Activated B cell treated with CpG ODN at 0.5 μM for 24 hours (primary cell): ENCODE data around the gene DDX25. TPM values are rescaled to one million over a fixed set of nuclear protein-coding genes. Genes with fewer than 3 reads are reported as not detected.

Source experiments
- ATAC-seq: fragments of 200-7000 bp; cut with Tn5 transposase; one replicate; pipeline ENCODE4 v1.10.0; 2021; ENCODE audit warnings: low read depth, mild to moderate bottlenecking, moderate library complexity
- CTCF ChIA-PET: fragments of 350-600 bp; sonication (Branson Sonifier 250); formaldehyde crosslinking; loops from one replicate; lab custom pipeline; 2021; ENCODE audit warnings: antibody characterized with exemption; lab: Charles Lee
- POLR2A ChIA-PET: fragments of 350-600 bp; sonication (Branson Sonifier 250); formaldehyde crosslinking; loops from one replicate; lab custom pipeline; 2021; ENCODE audit warnings: antibody characterized with exemption; lab: Charles Lee
- DNase-seq: peaks from one replicate; pipeline ENCODE4 v3.0.0; 2022
- H3K27ac Mint-ChIP-seq: one replicate; pipeline ENCODE4 v1.8.0; 2020; ENCODE audit warnings: mixed read lengths
- H3K27me3 Mint-ChIP-seq: one replicate; pipeline ENCODE4 v1.8.0; 2021; ENCODE audit warnings: mixed read lengths
- H3K36me3 Mint-ChIP-seq: one replicate; pipeline ENCODE4 v1.8.0; 2021; ENCODE audit warnings: low read depth, mixed read lengths
- H3K4me1 Mint-ChIP-seq: one replicate; pipeline ENCODE4 v1.8.0; 2021; ENCODE audit warnings: mixed read lengths
- H3K4me3 Mint-ChIP-seq: one replicate; pipeline ENCODE4 v1.8.0; 2020; ENCODE audit warnings: mild to moderate bottlenecking, mixed read lengths
- H3K9me3 Mint-ChIP-seq: one replicate; pipeline ENCODE4 v1.8.0; 2020; ENCODE audit warnings: mixed read lengths
- CTCF ChIP-seq: fragments of 200-600 bp; IDR thresholded peaks from one replicate; pipeline ENCODE4 v1.8.0; 2022; ENCODE audit warnings: antibody characterized with exemption, mild to moderate bottlenecking
- intact Hi-C: fragments of 100-400 bp; cut with micrococcal nuclease; formaldehyde crosslinking; loops from one replicate; pipeline ENCODE4 v1.15.1; 2024
- total RNA-seq: library from RNA; stranded (reverse); gene quantifications from 2 replicates; pipeline ENCODE4 v1.2.3, GENCODE V29; 2022

Gene DDX25
- total RNA-seq, 1 donor from 2014 or later, result not detected

- no peaks in the 10 kb centered on the region for H3K9me3 Mint-ChIP-seq
- ChIA-PET CTCF (no interaction called here), POLR2A (no interaction called here)
- H3K27ac Mint-ChIP-seq, result no peak overlapping the region
- peaks cover 7% of the 10 kb centered on the region for H3K27me3 Mint-ChIP-seq
- intact Hi-C loops, result no loop called here
- H3K4me1 Mint-ChIP-seq, result no peaks in the 10 kb centered on the region
- DNase-seq (no peak), ATAC-seq (no peak)
- TF ChIP-seq CTCF, result no peak
- H3K36me3 Mint-ChIP-seq, result no peaks in the 10 kb centered on the region
- H3K4me3 Mint-ChIP-seq, result no peak overlapping the region
These were observed 43.3 kb downstream of the DDX25 start for GRCh38 chr11:125947419-125948277.

- Mint-ChIP-seq H3K27me3 (peaks cover 7% of the 10 kb centered on the region), H3K36me3 (no peaks in the 10 kb centered on the region), H3K4me1 (no peaks in the 10 kb centered on the region), H3K27ac (no peak overlapping the region), H3K9me3 (no peaks in the 10 kb centered on the region), H3K4me3 (no peak overlapping the region)
- ChIA-PET POLR2A (no interaction called here), CTCF (no interaction called here)
- no peak for TF ChIP-seq CTCF
- DNase-seq (no peak), ATAC-seq (no peak)
- intact Hi-C loops, result no loop called here
These were observed 44.2 kb downstream of the DDX25 start for GRCh38 chr11:125948278-125949051.

- ATAC-seq, result no peak
- H3K27me3 Mint-ChIP-seq, result peaks cover 7% of the 10 kb centered on the region
- ChIA-PET POLR2A (no interaction called here), CTCF (no interaction called here)
- H3K9me3 Mint-ChIP-seq, result no peaks in the 10 kb centered on the region
- no peaks in the 10 kb centered on the region for H3K4me1 Mint-ChIP-seq
- H3K4me3 Mint-ChIP-seq, result no peak overlapping the region
- no peaks in the 10 kb centered on the region for H3K36me3 Mint-ChIP-seq
- no peak for DNase-seq
- no peak overlapping the region for H3K27ac Mint-ChIP-seq
- intact Hi-C loops, result no loop called here
- no peak for TF ChIP-seq CTCF
These were observed 45.2 kb downstream of the DDX25 start for GRCh38 chr11:125949271-125950177.

GRCh38 chr11:125950178-125950490, 45.8 kb downstream of the DDX25 start:
- intact Hi-C loops, result no loop called here
- ChIA-PET POLR2A (no interaction called here), CTCF (no interaction called here)
- no peak for DNase-seq
- Mint-ChIP-seq H3K4me1 (no peaks in the 10 kb centered on the region), H3K4me3 (no peak overlapping the region), H3K27me3 (peaks cover 7% of the 10 kb centered on the region), H3K36me3 (no peaks in the 10 kb centered on the region), H3K27ac (no peak overlapping the region), H3K9me3 (no peaks in the 10 kb centered on the region)
- no peak for TF ChIP-seq CTCF
- no peak for ATAC-seq
